C4-2B (cell line): ENCODE data around the gene PDE2A.

ENCODE experiments used
- CTCF ChIP-seq: fragments of 450-650 bp; conservative IDR thresholded peaks from 2 replicates; pipeline ENCODE4 v1.5.1; 2017; ENCODE audit warnings: mild to moderate bottlenecking
- ZFX ChIP-seq: fragments of 450-650 bp; IDR thresholded peaks from 2 replicates; pipeline ENCODE4 v1.6.1; 2017

GRCh38 chr11:72609476-72609875, 64.7 kb downstream of the PDE2A start:
- no peak for TF ChIP-seq CTCF
- TF ChIP-seq ZFX = no peak
